Activated T-cell treated with anti-CD3 and anti-CD28 coated beads, Interleukin-2, amount 50 U/mL, for 4 hours (primary cell): Measurements from ENCODE around the gene SYNGR2. TPM values are rescaled to one million over a fixed set of nuclear protein-coding genes. Genes with fewer than 3 reads are reported as not detected.

ENCODE experiments used
- ATAC-seq, 2 donors: fragments of 200-7000 bp; cut with Tn5 transposase; one replicate each; pipeline ENCODE4 v1.10.0; 2021
- DNase-seq: peaks from one replicate; pipeline ENCODE4 v3.0.0-alpha.2; 2020
- H3K27me3 Mint-ChIP-seq: one replicate; pipeline ENCODE4 v1.8.0; 2021; ENCODE audit warnings: low read depth, mixed read lengths
- H3K36me3 Mint-ChIP-seq: one replicate; pipeline ENCODE4 v1.8.0; 2022; ENCODE audit warnings: mixed read lengths; ENCODE audit not compliant: insufficient read depth
- H3K4me1 Mint-ChIP-seq: one replicate; pipeline ENCODE4 v1.8.0; 2021; ENCODE audit warnings: low read depth, mixed read lengths
- H3K4me3 Mint-ChIP-seq: one replicate; pipeline ENCODE4 v1.8.0; 2021; ENCODE audit warnings: mild to moderate bottlenecking, moderate library complexity, mixed read lengths
- H3K9me3 Mint-ChIP-seq: one replicate; pipeline ENCODE4 v1.8.0; 2021; ENCODE audit warnings: mixed read lengths
- total RNA-seq, 3 donors: library from RNA; stranded (reverse); gene quantifications; one replicate each; pipeline ENCODE4 v1.2.1, GENCODE V29; 2021

Gene SYNGR2
- total RNA-seq, 3 donors from 2014 or later, result 192 to 224 (median 196) TPM

DNA sequence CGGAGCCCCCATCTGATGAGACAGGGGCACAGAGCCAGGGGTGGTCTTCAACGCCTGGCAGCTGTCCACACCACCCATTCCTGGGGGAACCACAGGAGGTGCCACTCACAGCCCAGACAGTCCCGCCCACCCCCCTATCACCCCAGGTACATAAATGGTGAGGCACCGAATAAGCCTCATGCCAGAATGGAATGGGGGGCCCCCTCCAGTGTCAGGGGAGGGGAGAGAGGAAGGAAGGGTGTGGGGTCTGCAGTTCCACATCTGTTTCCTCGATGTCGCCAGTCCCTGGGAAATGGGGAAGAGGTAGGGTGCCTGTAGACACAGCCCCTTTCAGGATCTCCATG lies 41.5 kb upstream of the SYNGR2 start:
- Mint-ChIP-seq H3K36me3 (peaks cover 15% of the 10 kb centered on the region), H3K4me1 (peaks cover 78% of the 10 kb centered on the region), H3K9me3 (no peaks in the 10 kb centered on the region), H3K27me3 (no peaks in the 10 kb centered on the region), H3K4me3 (peak overlapping the region; percentile 87)
- no peak for ATAC-seq
- DNase-seq, result no peak

DNA sequence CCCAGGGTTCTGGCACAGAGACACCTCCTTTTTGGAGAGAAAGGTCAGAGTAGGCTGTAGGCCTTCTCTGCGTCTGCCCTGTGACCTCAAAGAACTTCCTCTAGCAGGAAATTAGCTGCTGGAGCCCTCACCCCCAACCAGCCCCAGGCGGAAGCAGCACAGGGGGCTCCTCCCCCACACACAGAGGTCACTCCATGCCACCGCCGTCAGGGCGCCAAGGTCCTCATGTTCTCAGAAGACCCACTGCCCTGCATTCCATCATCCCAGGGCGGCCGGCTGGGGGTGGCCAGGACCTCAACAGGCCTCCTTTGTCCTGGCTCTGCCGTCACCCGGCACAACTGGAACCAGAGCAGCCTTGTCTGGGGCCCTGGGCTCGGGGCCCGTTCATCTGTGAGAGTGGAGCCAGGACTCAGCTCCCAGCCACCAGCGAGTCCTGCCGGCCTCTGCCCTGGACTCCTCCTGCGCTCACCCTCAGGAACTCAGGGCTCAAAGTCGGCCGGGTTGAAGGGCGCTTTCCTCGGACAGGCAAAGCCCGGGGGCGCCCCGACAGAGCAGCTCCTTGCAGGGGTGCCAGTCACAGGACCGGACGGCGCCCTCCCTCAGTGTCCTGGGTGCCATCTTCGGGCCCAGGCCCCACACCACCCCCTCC lies 41.0 kb upstream of the SYNGR2 start:
- peaks cover 74% of the 10 kb centered on the region for H3K4me1 Mint-ChIP-seq
- H3K4me3 Mint-ChIP-seq, result peak overlapping the region; percentile 87
- no peaks in the 10 kb centered on the region for H3K9me3 Mint-ChIP-seq
- peak; percentile 47 for DNase-seq
- no peaks in the 10 kb centered on the region for H3K27me3 Mint-ChIP-seq
- peak; percentile 9 for ATAC-seq
- H3K36me3 Mint-ChIP-seq, result peaks cover 12% of the 10 kb centered on the region

DNA sequence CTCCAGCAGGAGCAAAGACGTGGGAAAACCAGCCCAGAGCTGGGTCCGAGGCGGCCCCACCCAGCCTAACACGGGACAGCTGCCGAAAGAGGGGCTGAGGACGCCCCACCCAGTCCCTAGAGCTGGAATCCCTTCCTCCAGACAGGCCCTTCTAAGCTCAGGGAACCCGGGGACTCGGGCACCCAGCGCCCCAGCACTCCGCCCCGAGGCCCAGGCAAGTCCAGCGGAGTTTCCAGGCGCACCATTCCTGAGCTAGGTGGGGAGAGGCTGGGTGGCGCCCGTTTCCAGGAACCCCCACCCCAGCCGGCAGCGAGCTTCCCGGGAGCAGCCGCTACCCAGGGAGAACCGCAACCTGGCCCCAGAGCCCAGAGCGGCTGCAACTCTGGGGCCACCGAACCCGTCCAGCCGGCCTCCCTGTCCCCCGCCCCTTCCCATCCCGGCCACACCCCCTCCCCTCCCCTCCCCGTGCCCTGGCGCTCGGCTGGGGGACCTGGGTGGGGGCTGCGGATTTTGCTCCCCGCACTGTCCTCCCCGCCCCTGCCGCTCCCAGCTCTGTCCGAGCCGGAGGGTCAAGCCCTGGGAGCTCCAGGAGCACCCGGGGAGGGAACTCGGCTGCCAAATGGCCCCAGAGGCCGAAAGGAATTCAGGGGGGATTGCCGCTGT lies 40.4 kb upstream of the SYNGR2 start:
- Mint-ChIP-seq H3K36me3 (peaks cover 6% of the 10 kb centered on the region), H3K4me1 (peaks cover 73% of the 10 kb centered on the region), H3K4me3 (peak overlapping the region; percentile 87), H3K27me3 (no peaks in the 10 kb centered on the region), H3K9me3 (no peaks in the 10 kb centered on the region)
- DNase-seq (no peak), ATAC-seq (no peak)

DNA sequence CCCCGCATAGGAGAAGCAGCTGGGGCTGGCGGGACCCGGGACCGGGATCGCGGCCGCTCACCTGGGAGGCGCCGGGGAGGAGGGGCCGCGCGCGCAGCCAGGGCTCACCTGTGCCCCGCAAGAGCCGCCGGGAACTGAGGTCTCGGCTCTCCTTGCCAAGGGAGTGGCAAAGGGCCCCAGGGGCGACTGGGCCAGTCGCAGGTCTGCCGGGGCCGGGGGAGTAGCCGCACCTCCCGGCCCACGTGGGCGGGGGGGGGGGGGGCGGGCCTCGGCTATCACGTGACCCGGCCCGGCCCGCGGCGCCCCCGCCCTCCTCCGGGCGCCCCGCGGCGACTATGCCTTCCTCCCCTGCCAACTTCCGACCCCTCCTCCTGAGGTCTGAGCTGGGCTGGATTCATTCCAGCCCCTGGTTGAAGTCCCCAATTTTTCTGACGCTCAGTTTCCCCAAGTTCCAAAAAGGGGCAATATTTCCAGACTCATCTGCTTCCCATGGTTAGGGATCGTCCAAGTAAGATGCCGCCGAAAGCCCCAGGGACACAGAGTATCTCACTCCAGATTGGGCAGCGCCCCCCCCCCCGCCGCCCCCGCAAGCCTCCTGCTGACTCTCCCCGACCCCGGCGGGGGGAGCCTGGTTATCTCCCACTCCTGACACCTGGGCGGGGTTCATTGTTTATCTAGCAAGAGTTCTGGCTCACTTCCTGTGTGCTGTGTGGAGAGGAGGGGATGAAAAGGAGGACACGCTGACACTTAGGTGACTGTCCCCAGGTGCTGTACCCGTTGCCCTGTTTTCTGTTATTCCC lies 39.6 kb upstream of the SYNGR2 start, which contains the start of gene TMC6:
Gene TMC6, minus strand, starts transcription at position 205 of the 800 bp plus-strand sequence. CDS start 1,923 bp downstream, outside the sequence.
- peak within 1 kb of the TSS; percentile 90 for H3K4me3 Mint-ChIP-seq
- H3K36me3 Mint-ChIP-seq, result peaks cover 4% of the 10 kb centered on the region
- H3K4me1 Mint-ChIP-seq, result peaks cover 73% of the 10 kb centered on the region
- DNase-seq, result peak; percentile 58
- H3K27me3 Mint-ChIP-seq, result no peaks in the 10 kb centered on the region
- no peaks in the 10 kb centered on the region for H3K9me3 Mint-ChIP-seq
- peak; percentile 11 to 19 for ATAC-seq

DNA sequence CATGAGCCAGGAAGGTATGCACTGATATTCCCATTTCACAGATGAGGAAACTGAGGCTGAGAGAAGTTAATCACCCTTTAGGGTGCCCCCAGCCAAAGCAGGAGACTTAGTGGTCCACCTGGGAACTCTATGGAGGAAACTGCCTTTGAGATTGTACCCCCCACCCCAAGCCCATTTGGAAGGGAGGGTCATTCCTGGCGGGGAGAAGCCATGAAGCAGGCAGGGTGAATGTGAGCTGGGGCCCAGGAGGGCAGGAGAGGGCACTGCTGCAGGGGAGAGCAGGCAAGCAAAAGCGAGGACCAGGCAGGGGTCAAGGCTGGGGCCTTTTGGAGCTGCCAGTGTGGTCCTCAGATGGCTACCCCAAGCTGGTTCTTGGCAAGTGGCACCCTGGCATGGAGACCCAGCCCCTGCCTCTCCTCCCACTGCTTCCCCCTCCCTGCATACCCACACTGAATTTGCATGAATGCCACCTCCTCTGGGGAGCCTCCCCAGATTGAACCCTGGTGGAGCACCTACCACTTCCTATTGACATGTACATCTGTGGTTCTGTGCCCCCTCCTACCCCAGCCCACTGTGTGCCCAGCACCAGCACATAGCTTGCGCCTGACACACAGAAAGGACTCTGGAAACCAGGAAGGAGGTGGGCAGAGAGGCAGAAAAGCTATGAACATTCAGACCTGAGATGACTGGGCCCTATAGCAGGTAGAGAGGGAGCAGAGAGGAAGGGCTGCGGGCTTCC lies 38.9 kb upstream of the SYNGR2 start:
- Mint-ChIP-seq H3K4me1 (peaks cover 73% of the 10 kb centered on the region), H3K36me3 (peaks cover 10% of the 10 kb centered on the region), H3K4me3 (peak overlapping the region; percentile 90), H3K9me3 (no peaks in the 10 kb centered on the region), H3K27me3 (no peaks in the 10 kb centered on the region)
- DNase-seq (no peak), ATAC-seq (no peak)

DNA sequence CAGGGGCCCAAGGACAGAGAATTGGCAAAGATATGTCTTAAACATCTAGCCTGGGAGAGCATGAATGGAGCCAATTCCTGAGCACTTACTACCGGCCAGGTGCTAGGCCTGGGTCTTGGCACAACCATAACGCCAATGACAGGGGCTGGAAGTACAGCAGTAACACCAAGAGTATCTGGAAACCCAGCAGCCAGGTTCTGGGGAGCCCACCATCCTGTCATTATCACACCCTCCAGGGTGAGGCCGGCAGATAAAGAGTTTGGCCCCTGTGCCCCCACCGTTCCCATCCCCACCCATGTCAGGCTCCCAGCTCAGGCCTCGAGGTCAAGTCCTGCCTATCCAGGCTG lies 38.3 kb upstream of the SYNGR2 start:
- Mint-ChIP-seq H3K4me3 (peak overlapping the region; percentile 90), H3K36me3 (peaks cover 10% of the 10 kb centered on the region), H3K4me1 (peaks cover 73% of the 10 kb centered on the region), H3K9me3 (no peaks in the 10 kb centered on the region), H3K27me3 (no peaks in the 10 kb centered on the region)
- DNase-seq (no peak), ATAC-seq (no peak)

DNA sequence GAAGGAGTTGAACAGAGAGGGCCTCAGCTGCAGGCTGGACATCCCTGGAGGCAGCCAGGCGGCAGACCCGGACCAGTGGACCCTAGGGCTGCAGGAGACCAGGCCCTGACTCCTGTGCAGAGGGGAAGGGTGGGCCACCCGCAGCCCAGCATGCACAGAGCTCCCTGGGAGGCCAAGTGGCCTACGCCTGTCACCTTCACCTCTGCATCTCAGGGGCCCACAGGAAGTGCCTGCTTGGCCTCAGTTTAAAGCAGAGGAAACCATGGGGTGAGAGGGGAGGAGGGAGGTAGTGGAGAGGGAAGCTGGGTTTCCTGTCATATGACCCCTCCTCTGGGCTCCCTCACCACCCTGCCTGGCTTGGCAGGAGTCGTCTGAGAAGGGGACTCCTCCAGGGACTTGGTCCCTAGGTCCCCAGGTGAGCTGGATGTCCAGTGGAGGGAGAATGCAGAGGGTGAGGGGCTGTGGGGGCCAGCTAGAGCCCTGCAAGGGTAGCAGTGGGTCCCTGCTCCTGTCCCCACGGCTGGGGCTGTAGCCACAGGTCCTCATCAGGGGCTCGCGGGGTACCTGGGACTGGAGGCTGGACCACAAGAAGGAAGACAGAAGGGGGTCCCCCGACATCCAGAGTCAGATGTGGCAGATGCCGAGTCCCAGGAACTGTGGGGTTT lies 37.8 kb upstream of the SYNGR2 start, which contains the start of gene TMC8:
Gene TMC8, plus strand, starts transcription at position 335 of the 665 bp plus-strand sequence. CDS start 818 bp downstream, outside the sequence.
- DNase-seq, result peak; percentile 44
- H3K4me3 Mint-ChIP-seq, result peak within 1 kb of the TSS; percentile 90
- H3K4me1 Mint-ChIP-seq, result peaks cover 73% of the 10 kb centered on the region
- no peaks in the 10 kb centered on the region for H3K27me3 Mint-ChIP-seq
- peaks cover 14% of the 10 kb centered on the region for H3K36me3 Mint-ChIP-seq
- H3K9me3 Mint-ChIP-seq, result no peaks in the 10 kb centered on the region
- peak; percentile 21 to 22 for ATAC-seq

DNA sequence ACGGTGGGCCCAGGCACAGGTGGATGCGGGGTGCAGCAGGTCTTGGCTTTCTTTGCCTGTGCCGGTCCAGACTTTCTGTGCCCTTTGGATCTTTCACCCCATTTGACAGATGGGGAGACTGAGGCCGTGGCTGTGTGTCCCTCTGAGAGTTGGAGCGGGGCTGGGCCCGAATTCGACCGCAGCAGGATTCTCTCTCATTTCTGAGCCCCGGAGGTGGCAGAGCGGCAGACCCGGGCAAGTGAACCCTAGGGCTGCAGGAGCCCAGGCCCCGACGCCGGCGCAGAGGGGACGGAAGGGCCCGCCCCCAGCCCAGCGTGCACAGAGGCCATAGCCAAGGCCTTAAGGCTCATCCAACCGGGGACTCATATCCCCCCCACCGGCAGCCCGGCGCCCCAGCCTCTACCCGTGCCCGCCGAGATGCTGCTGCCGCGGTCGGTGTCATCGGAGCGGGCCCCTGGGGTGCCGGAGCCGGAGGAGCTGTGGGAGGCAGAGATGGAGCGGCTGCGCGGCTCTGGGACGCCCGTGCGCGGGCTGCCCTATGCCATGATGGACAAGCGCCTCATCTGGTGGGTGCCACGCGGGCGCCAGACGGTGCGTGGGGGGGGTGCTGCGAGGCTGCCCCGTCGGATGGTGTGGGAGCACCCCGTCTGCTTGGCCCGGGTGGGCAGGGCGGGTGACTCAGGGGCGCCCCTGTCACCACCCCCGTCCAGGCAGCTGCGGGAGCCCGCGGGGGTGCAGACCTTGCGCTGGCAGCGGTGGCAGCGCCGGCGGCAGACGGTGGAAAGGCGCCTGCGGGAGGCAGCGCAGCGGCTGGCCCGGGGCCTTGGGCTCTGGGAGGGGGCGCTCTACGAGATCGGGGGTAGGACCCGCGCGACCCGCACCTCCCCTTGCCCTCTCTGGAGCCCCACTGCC lies 37.0 kb upstream of the SYNGR2 start:
- peak overlapping the region; percentile 90 for H3K4me3 Mint-ChIP-seq
- peaks cover 75% of the 10 kb centered on the region for H3K4me1 Mint-ChIP-seq
- no peaks in the 10 kb centered on the region for H3K9me3 Mint-ChIP-seq
- ATAC-seq (peak; percentile 19 to 27), DNase-seq (peak; percentile 60)
- H3K36me3 Mint-ChIP-seq, result peaks cover 16% of the 10 kb centered on the region
- H3K27me3 Mint-ChIP-seq, result no peaks in the 10 kb centered on the region

DNA sequence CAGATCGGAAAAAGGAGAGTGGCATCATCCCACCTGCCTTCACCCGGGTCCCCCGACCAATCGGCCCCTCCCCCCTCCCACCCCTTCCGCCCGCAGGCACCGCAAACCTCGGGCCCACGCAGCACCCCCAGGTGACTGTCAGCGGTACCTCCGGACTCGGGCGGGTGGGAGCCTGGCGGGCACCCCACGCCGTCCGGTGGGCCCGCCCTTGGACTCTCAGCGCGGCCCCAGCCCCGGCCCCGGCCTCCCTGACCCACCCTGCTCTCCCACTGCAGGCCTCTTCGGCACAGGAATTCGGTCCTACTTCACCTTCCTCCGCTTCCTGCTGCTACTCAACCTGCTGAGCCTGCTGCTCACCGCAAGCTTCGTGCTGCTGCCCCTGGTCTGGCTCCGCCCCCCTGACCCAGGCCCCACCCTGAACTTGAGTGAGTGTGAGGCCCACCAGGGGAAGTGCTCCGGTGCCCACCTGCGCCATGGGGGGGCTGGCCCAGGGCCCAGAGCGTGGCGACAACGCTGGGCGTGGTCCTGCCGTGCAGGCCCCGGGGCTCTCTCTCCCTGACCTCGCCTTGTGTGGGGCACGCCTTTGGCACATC lies 36.2 kb upstream of the SYNGR2 start:
- H3K9me3 Mint-ChIP-seq, result no peaks in the 10 kb centered on the region
- H3K4me1 Mint-ChIP-seq, result peaks cover 75% of the 10 kb centered on the region
- H3K27me3 Mint-ChIP-seq, result no peaks in the 10 kb centered on the region
- H3K4me3 Mint-ChIP-seq, result peak overlapping the region; percentile 51
- peaks cover 17% of the 10 kb centered on the region for H3K36me3 Mint-ChIP-seq
- peak; percentile 5 to 7 for ATAC-seq
- peak; percentile 56 for DNase-seq

DNA sequence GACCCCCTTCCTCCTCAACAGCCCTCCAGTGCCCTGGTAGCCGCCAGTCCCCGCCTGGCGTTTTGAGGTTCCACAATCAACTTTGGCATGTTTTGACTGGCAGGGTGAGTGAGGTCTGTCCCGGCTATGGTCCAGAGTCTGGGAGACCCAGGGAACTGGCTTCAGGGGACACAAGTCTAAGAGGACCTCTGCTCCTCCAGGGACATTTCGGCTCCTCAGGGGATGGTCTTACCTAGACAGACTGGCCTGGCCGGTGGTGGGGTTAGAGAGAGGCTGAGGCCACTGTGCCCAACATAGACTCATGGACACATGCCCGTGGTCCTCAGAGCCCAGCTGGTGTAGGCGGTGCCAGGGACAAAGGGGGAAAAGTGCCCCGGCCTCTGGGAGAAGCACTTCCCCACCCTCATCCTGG lies 35.6 kb upstream of the SYNGR2 start:
- Mint-ChIP-seq H3K27me3 (no peaks in the 10 kb centered on the region), H3K9me3 (no peaks in the 10 kb centered on the region), H3K36me3 (peaks cover 21% of the 10 kb centered on the region), H3K4me1 (peaks cover 75% of the 10 kb centered on the region), H3K4me3 (peak overlapping the region; percentile 51)
- DNase-seq, result no peak
- no peak for ATAC-seq

DNA sequence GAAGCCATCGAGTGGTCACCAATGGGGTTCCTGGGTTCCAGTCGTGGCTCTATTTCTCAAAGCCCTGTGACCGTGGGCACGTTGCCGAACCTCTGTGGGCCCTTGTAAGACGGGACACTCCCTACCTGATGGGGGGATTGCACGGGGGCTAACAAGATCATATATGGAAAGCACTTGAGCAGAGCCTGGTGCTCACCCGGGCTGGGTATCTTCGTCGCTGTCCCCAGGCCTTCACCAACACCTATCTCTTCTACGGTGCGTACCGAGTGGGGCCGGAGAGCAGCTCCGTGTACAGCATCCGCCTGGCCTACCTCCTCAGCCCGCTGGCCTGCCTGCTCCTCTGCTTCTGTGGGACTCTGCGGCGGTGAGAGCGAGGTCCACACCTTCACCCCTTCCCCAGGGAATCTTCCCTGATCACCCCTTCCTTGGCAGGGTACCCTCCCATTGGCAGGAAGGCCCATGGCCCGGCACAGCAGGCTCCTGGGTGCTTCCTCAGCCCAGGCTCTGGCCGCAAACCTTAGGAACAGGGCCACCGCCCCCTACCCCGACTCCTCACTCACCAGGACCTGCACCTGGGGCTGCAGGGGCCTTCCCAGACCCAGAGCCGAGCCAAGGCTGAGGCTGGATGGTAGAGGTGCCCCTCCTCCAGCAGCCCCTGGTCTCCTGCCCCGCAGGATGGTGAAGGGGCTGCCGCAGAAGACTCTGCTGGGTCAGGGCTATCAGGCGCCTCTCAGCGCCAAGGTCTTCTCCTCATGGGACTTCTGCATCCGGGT lies 35.0 kb upstream of the SYNGR2 start:
- Mint-ChIP-seq H3K36me3 (peaks cover 21% of the 10 kb centered on the region), H3K4me1 (peaks cover 80% of the 10 kb centered on the region), H3K9me3 (no peaks in the 10 kb centered on the region), H3K27me3 (no peaks in the 10 kb centered on the region), H3K4me3 (peak overlapping the region; percentile 51)
- no peak for DNase-seq
- no peak for ATAC-seq
